CD4-positive, alpha-beta T cell treated with Interleukin-4 for 1 hour (primary cell): ENCODE measurements around the gene SEC24B.
A peak's percentile ranks its signal among the peaks of the same experiment; 100 is the strongest.
"Not testable (repeated sequence)": the region's sequence is repeated elsewhere in the genome, so short reads cannot be mapped to it uniquely, and the experiment has no call there.

ENCODE experiments used
- DNase-seq, 2 donors: peaks; one replicate each; pipeline ENCODE4 v3.0.0-alpha.2; 2020 to 2022

SEC24B gene

GRCh38 chr4:109511414-109511813, 77.8 kb downstream of the SEC24B start:
- no peak for DNase-seq

GRCh38 chr4:109513368-109513767, 79.8 kb downstream of the SEC24B start:
- not testable (repeated sequence) for DNase-seq

GRCh38 chr4:109532182-109532581, 98.6 kb downstream of the SEC24B start:
- DNase-seq = no peak

- no peak for DNase-seq
These were observed 111.8 kb downstream of the SEC24B start for GRCh38 chr4:109545401-109545800.

- no peak for DNase-seq
These were observed 113.8 kb downstream of the SEC24B start for GRCh38 chr4:109547394-109547793.

- DNase-seq = peak in 1 of 2 donors; percentile 57
These were observed 115.0 kb downstream of the SEC24B start for GRCh38 chr4:109548655-109549054.

GRCh38 chr4:109552237-109552636, 118.6 kb downstream of the SEC24B start:
- peak in 1 of 2 donors; percentile 13 for DNase-seq

- DNase-seq = no peak
These were observed 119.5 kb downstream of the SEC24B start for GRCh38 chr4:109553130-109553529.

- DNase-seq = no peak
These were observed 121.4 kb downstream of the SEC24B start for GRCh38 chr4:109554971-109555370.

- no peak for DNase-seq
These were observed 123.8 kb downstream of the SEC24B start for GRCh38 chr4:109557433-109557832.

GRCh38 chr4:109558095-109558494, 124.5 kb downstream of the SEC24B start:
- DNase-seq = peak in 1 of 2 donors; percentile 42

- DNase-seq = no peak
These were observed 126.0 kb downstream of the SEC24B start for GRCh38 chr4:109559625-109559982.

GRCh38 chr4:109559983-109560686, 126.5 kb downstream of the SEC24B start, which contains the start of gene MCUB:
Gene MCUB (plus strand): TSS chr4:109560246. CDS start chr4:109560338, 92 bp downstream.
- DNase-seq = peak; percentile 90 to 92

- peak; percentile 45 to 75 for DNase-seq
These were observed 127.3 kb downstream of the SEC24B start for GRCh38 chr4:109560687-109561461.

- no peak for DNase-seq
These were observed 129.0 kb downstream of the SEC24B start for GRCh38 chr4:109562457-109563239.

- DNase-seq = no peak
These were observed 137.9 kb downstream of the SEC24B start for GRCh38 chr4:109571494-109571893.

GRCh38 chr4:109572154-109572553, 138.5 kb downstream of the SEC24B start:
- DNase-seq = no peak

GRCh38 chr4:109574443-109574850, 140.8 kb downstream of the SEC24B start:
- DNase-seq = peak in 1 of 2 donors; percentile 50

GRCh38 chr4:109574931-109575804, 141.6 kb downstream of the SEC24B start:
- peak in 1 of 2 donors; percentile 31 for DNase-seq

GRCh38 chr4:109576462-109576861, 142.8 kb downstream of the SEC24B start:
- no peak for DNase-seq

GRCh38 chr4:109578846-109579245, 145.2 kb downstream of the SEC24B start:
- DNase-seq = no peak

- not testable (repeated sequence) for DNase-seq
These were observed 146.4 kb downstream of the SEC24B start for GRCh38 chr4:109579997-109580396.
